Measurements from ENCODE around the gene LIN52. TPM values are rescaled to one million over a fixed set of nuclear protein-coding genes. Genes with fewer than 3 reads are reported as not detected.

The LIN52 gene
- total and polyA plus RNA-seq, 2 of the 13 experiments (the other 11 are each of a cell fraction or from before 2014, with no cell fraction given): 11.4 to 23.3 TPM

DNA sequence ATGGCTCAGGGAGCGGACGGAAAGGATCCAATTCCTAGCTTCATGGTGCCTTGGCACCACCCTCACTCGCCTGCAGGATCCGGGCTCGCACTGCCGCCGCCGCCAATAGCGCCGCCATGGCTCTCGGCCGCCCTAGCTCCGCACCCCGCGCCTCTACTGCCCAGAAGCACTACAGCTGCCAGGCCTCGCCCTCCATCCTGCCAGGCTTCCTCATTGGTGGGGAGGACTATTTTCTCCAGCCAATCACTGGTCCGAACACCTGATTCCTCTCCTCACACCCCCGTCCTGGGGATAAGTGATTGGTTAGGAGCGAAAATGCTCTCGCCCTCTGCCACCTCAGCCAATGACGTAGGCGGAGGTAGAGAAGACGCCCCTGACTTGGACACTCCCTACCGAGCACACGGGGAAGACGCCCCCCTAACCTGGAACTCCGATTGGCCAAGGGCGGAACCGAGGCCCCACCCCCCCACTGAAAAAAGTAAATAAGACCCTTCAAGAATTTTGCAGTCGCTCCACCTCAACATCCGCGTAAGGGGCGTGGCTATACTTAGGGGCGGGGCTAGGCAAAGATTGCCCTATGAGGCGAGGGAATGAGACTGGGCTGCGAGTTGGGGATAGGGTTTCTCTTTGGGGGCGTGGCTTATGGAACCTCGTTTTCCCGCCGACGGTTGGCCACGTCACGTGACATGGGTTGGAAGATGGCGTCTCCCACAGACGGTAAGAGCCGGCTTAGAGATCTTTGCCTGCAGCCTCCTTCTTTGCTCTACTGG is at the start of gene LIN52, which contains the start of gene ALDH6A1 (continued):
- TF ChIP-seq EP300 (IDR thresholded peaks at IDR 0.05; ENCODE audit: low read depth in 2 of 2, low read length in 2 of 2) (peak in 1 of 2 experiments; percentile 3; a peak in 1 of 4 replicates), EP300 (CRISPR knock-in tag; IDR thresholded peaks at IDR 0.05; ENCODE audit: borderline replicate concordance) (no peak), TAF15 (IDR thresholded peaks at IDR 0.05; ENCODE audit: low read depth, low read length, poor library complexity, severe bottlenecking) (no peak), HIVEP1 (CRISPR knock-in tag; IDR thresholded peaks at IDR 0.05) (no peak), WIZ (CRISPR knock-in tag; IDR thresholded peaks at IDR 0.05) (no peak), ZNF20 (CRISPR knock-in tag; IDR thresholded peaks at IDR 0.05) (no peak), ZNF816 (CRISPR knock-in tag; IDR thresholded peaks at IDR 0.05; ENCODE audit: borderline replicate concordance) (no peak), ZNF354B (CRISPR knock-in tag; IDR thresholded peaks at IDR 0.05) (no peak), HOXA5 (CRISPR knock-in tag; IDR thresholded peaks at IDR 0.05) (no peak), PCBP1 (IDR thresholded peaks at IDR 0.05; ENCODE audit: borderline replicate concordance, low read depth, low read length) (0 out of 2 replicates have a peak, but pooled peaks have one; percentile 35), HOXA3 (CRISPR knock-in tag; IDR thresholded peaks at IDR 0.05) (peak; percentile 45), ZNF572 (CRISPR knock-in tag; IDR thresholded peaks at IDR 0.05) (no peak), POGZ (CRISPR knock-in tag; IDR thresholded peaks at IDR 0.05) (peak; percentile 12), ZNF44 (CRISPR knock-in tag; IDR thresholded peaks at IDR 0.05) (no peak), KMT2B (CRISPR knock-in tag; IDR thresholded peaks at IDR 0.05) (peak; percentile 33; the same call in 1 of the 2 replicates), SMARCC2 (IDR thresholded peaks at IDR 0.05) (no peak)
- TF ChIP-seq, protein P1, sequence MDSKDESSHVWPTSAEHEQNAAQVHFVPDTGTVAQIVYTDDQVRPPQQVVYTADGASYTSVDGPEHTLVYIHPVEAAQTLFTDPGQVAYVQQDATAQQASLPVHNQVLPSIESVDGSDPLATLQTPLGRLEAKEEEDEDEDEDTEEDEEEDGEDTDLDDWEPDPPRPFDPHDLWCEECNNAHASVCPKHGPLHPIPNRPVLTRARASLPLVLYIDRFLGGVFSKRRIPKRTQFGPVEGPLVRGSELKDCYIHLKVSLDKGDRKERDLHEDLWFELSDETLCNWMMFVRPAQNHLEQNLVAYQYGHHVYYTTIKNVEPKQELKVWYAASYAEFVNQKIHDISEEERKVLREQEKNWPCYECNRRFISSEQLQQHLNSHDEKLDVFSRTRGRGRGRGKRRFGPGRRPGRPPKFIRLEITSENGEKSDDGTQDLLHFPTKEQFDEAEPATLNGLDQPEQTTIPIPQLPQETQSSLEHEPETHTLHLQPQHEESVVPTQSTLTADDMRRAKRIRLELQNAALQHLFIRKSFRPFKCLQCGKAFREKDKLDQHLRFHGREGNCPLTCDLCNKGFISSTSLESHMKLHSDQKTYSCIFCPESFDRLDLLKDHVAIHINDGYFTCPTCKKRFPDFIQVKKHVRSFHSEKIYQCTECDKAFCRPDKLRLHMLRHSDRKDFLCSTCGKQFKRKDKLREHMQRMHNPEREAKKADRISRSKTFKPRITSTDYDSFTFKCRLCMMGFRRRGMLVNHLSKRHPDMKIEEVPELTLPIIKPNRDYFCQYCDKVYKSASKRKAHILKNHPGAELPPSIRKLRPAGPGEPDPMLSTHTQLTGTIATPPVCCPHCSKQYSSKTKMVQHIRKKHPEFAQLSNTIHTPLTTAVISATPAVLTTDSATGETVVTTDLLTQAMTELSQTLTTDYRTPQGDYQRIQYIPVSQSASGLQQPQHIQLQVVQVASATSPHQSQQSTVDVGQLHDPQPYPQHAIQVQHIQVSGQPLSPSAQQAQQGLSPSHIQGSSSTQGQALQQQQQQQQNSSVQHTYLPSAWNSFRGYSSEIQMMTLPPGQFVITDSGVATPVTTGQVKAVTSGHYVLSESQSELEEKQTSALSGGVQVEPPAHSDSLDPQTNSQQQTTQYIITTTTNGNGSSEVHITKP (CRISPR knock-in tag; IDR thresholded peaks at IDR 0.05; ENCODE audit: low read depth): no peak
- TF ChIP-seq, protein P2, sequence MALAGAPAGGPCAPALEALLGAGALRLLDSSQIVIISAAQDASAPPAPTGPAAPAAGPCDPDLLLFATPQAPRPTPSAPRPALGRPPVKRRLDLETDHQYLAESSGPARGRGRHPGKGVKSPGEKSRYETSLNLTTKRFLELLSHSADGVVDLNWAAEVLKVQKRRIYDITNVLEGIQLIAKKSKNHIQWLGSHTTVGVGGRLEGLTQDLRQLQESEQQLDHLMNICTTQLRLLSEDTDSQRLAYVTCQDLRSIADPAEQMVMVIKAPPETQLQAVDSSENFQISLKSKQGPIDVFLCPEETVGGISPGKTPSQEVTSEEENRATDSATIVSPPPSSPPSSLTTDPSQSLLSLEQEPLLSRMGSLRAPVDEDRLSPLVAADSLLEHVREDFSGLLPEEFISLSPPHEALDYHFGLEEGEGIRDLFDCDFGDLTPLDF (CRISPR knock-in tag; IDR thresholded peaks at IDR 0.05): peak; percentile 98
- TF ChIP-seq, protein P3, sequence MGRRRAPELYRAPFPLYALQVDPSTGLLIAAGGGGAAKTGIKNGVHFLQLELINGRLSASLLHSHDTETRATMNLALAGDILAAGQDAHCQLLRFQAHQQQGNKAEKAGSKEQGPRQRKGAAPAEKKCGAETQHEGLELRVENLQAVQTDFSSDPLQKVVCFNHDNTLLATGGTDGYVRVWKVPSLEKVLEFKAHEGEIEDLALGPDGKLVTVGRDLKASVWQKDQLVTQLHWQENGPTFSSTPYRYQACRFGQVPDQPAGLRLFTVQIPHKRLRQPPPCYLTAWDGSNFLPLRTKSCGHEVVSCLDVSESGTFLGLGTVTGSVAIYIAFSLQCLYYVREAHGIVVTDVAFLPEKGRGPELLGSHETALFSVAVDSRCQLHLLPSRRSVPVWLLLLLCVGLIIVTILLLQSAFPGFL (CRISPR knock-in tag; IDR thresholded peaks at IDR 0.05): no peak
- TF ChIP-seq, protein P4, sequence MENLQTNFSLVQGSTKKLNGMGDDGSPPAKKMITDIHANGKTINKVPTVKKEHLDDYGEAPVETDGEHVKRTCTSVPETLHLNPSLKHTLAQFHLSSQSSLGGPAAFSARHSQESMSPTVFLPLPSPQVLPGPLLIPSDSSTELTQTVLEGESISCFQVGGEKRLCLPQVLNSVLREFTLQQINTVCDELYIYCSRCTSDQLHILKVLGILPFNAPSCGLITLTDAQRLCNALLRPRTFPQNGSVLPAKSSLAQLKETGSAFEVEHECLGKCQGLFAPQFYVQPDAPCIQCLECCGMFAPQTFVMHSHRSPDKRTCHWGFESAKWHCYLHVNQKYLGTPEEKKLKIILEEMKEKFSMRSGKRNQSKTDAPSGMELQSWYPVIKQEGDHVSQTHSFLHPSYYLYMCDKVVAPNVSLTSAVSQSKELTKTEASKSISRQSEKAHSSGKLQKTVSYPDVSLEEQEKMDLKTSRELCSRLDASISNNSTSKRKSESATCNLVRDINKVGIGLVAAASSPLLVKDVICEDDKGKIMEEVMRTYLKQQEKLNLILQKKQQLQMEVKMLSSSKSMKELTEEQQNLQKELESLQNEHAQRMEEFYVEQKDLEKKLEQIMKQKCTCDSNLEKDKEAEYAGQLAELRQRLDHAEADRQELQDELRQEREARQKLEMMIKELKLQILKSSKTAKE (CRISPR knock-in tag; IDR thresholded peaks at IDR 0.05; ENCODE audit: borderline replicate concordance): no peak

All from HepG2 (cell line).